Kidney capillary endothelial cell (primary cell): Measurements from ENCODE around the gene IRF2BPL.

Experiments
- DNase-seq: peaks from one replicate; pipeline ENCODE4 v3.0.0-alpha.2; 2018; ENCODE audit warnings: low spot score

IRF2BPL gene

GRCh38 chr14:77009014-77009413 lies 19.5 kb downstream of the IRF2BPL start:
- DNase-seq = no peak

DNA sequence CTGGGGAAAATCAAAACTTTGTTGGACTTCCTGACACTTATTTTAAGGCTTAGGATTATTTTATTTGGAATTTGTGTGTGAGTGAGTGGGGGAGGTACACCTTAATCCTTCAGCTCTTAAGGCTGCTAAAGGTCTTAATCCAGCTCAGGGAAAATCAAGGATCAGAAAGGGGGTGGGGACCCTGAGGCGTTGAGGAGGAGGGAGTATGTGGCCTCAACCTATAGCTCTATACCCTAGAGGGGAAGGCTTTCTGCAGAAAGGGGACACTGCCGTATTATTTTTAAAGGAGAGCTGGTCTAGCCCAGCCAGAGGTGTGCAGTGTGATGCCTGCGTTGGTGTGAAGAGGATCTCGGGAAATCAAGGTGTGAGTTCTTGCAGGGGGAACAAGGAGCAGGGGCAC lies 20.0 kb downstream of the IRF2BPL start:
- no peak for DNase-seq

DNA sequence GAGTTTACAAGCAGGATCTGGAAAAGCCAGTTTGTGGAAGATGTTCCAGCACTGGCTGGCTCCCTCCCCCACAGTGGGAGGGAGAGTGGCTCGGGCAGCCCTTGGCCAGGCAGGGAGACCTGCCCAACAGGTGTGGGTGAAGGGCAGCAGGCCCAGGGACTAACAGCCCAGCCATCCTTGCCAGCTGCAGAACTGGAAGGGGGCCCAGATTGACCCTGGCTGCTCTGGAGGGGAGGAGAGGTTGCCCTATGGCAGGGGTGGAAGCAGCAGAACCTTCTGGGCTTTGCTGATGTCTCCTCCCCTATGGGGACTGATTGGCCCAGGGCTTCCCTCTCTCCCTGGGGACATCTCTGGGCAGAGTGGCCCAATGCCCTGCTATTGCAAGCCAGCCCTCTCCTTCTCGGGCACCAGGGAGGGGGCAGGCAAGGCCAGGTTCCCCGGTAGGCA lies 20.5 kb downstream of the IRF2BPL start:
- no peak for DNase-seq

DNA sequence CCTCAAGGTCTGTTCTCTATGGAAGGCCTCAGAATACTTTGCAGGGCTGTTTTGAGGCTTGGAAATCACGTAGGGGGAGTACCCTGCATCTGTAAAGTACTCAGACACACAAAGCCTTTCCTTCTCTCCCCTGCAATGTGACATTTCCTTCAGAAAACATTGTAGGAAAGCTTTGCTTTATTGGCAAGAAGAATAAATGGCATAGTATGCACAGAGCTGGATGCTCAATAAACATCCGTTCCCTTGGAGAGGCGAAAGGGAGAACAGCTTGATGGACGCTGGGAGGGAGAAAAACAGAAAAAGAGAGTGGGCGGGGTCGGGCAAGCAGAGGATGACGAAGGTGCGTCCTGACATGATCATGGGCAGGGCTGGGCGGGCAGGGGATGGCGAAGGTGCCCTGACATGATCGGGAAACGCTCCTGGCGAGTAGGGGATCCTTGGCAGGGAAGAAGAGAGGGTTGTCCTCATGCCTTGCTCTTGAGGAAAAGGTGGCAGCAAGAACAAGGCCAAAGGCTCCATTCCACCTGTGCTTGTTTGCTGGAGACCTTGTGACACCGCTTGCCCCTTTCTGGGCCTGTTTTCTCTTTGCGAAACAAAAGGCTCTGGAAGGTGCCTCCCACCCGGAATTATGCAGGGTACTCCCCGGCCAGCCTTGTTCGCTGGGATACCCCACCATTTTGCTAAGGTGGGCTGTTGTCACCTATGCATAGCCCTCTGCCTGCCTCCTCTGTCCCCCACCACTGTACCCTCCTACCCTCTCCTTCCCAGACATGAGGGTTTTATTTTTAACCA lies 21.1 kb downstream of the IRF2BPL start:
- DNase-seq = no peak

DNA sequence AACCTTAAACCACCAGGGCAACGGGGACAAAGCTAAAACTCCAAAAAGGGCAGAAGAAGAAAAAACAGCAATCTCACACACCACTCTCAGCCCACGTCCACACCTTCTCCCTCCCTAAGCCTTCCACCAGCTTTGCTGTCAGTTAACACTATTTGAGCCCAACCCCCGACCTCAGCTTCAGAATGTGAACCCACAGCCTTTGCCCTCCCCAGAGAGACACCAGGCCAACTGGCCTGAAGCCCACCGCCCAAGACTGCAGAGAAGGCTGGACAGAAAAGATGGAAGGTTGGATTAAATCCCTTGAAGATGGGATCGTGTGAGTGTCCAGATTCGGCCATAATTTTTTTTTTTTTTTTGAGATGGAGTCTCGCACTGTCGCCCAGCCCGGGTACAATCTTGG lies 22.4 kb downstream of the IRF2BPL start:
- no peak for DNase-seq

GRCh38 chr14:77005559-77005958 lies 22.9 kb downstream of the IRF2BPL start:
- DNase-seq = no peak

DNA sequence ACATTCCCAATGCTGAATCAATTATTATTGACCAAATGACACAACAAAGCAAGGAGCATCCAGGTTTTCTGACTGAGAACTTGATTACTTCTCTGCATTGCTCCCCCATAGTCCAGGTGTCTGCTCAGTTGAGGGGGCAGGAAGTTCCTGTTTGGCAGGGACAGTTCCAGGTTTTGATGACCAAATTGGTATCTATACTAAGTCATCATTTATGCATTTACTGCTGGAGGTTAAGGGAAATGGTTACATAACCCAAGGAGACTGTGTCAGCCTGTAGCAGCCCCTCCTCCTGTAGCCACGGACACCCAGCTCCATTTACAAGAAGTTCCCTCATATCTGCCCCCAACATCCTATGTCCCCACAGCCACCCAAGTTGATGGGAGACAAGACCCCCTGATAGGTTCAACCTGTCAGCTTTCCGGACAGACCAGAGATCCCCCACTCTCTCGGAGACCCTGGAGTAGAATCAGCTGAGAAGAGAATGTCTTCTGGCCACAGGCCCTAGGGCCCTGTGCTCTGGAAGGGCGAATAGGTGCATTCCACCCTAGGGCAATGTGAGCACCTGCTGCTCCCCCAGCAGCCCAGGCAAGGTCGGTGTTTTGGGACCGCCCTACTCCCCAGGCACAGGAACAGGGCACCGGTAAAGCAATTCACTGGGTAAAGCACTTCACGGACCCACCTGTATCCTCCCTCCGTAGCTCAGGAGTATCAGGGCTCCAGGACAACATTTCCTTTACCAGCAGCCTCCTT lies 23.6 kb downstream of the IRF2BPL start:
- no peak for DNase-seq

DNA sequence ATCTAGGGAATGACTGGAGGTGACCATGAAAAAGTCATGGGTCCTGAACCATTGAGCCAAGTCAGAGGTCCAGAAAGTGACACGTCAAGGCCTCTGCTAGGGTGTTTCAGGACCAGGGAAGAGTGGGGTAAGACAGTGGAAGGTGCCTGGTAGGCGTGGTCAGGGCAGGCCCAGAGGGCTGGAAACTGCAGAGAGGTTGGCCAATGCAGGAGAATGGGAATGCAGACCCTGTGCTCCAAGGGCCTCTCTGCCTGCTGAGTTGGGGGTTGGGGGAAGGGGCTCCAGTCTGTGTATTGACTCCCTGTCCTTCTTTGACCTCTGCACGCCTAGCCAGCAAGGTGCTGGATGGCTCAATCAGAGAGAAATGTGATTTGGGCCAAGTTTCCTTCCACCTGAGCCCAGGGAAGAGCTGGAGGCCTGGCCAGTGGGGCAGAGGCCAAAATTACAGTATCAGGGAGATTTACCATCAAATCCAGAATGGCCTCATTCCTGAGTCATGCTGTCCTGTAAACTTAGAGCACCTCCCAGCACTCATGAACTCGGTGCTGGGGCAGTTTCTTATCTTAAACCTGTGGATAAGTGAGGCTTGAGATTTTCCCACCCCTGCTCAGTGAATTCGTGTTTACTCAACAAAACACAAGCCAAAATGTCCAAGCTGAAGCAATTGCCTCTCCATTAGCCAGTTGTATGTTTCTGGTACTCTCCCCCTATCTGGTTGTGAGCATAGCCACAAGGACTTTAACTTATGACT lies 24.4 kb downstream of the IRF2BPL start:
- no peak for DNase-seq

GRCh38 chr14:77002889-77003288 lies 25.6 kb downstream of the IRF2BPL start:
- no peak for DNase-seq

DNA sequence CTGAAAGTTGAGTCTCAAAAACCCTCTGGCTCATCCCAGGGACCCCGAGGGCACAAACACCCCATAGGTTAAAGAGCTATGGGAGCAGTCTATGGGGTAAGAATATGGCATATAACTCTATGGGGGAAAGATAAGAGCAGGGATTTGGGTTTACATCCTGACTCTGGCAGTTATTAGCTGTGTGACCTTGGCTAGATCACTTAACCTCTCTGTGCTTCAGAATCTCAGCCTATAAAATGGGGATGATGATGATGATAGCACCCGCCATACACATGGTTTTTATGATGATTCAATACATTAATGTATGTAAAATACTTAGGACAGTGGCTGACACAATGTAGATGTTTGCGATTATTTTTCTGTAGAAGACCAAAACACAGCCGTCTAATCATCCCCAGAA lies 26.2 kb downstream of the IRF2BPL start:
- no peak for DNase-seq

- peak; percentile 44 for DNase-seq
Observed at GRCh38 chr14:77000340-77001270, 27.9 kb downstream of the IRF2BPL start.

DNA sequence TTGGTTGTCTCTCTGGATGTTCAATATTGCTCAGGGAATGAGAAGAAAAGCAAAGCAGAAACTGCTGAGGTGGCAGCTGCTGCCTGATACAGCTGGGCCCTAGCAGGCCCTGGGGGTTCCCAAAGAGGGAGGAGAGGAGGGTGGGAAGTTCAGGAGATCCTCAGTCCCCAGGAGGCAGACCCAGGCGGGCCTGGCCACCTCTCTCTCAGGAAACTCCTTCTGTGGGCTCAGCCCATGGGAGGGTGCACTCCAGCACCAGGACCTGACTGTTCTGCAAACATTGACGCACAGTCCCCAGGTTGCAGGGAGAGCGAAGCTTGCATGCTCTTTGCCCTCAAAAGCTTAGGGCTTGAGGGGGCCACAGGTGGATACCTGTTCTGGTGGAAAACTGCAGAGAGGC lies 29.6 kb downstream of the IRF2BPL start:
- DNase-seq = no peak

DNA sequence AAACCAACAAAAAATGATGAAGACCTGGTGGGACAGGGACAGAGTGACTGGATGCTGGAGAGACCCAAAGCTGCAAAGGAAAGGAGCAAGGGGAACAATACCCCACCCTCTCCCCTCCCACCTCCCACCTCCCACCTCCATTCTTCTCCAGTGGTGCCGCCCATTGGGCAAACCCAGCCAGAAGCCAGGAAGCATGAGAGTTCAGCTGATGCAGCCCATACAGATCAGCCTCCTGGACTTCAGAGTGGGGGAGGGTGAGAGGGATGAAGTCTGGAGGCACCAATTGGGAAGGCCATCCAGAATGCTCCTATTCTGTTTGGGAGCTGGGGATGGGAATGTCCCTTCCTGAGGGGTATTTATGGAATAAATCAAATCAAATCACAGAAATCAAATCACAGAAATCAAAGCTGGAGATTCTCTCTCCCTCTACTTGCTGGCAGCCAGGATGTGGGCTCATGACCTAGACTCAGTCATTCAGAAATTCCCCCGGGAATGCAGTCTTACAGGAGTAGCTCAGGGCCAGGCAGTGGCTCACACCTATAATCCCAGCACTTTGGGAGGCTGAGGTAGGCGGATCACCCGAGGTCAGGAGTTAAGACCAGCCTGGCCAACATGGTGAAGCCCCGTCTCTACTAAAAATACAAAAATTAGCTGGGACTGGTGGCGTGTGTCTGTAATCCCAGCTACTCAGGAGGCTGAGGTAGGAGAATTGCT lies 31.1 kb downstream of the IRF2BPL start:
- DNase-seq = no peak

DNA sequence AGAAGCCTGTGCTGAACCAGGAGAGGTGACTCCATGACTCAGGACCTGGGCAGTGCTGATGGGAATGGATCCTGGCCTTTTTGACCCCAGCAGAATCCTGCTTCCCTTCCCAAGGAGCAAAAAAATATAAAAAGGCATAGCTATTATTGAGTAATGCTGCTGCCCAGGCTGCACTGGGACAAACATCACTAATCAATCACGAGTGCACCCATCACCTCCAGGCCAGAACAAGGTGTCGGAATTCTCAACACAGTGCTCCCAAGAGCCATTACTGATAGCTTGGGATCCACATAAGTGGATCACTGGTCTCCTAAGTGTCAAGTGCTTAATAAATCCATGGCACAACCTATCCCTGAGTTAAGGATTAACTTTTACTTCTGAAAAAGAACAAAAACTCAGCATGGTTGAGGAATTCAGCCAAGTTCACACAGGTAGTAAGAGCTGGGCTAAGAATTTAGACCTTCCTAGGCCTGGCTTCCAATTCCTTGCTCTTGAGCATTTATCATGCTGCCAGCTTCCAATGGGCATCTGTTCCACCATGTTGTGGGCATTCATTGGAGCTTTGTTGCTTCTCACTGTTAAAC lies 31.9 kb downstream of the IRF2BPL start:
- DNase-seq = no peak

DNA sequence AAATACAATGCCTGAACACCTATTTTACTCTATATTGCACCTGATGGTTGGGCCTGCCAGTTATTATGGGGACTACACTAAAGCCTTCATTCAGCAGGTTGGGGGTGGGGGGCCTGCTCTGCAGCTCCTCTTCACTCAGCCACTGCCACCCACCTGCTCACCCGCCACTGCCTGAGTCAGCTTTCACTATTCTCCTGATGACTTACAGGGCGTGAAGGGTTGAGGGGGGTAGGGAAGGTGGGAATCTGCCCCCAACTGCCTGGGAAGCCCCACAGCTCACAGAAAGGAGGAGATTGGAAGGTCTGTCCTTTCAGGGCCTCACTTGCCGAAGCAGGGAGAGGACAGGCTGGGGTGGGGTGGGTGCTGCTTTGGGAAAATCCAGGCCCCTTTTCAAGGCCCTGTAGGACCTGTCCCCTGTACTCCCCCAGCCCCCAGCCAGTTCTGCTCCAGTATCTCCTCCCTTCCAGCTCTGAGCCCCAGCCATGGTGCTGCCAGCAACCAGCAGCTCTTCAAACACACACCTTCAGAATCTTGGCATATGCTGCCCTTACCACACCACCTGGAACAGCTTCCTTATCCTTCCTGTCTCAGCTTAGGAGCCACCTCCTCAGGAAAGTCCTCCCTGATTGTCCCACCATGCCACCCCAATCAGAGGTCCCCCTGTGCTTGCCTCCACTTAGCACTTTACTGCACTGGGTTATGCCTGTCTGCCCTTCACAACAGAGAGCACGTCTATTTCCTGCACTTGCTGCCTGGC lies 33.1 kb downstream of the IRF2BPL start:
- DNase-seq = no peak

- DNase-seq = no peak
Observed at GRCh38 chr14:76993752-76994151, 34.8 kb downstream of the IRF2BPL start.

GRCh38 chr14:76990084-76990483 lies 38.4 kb downstream of the IRF2BPL start:
- DNase-seq = no peak

DNA sequence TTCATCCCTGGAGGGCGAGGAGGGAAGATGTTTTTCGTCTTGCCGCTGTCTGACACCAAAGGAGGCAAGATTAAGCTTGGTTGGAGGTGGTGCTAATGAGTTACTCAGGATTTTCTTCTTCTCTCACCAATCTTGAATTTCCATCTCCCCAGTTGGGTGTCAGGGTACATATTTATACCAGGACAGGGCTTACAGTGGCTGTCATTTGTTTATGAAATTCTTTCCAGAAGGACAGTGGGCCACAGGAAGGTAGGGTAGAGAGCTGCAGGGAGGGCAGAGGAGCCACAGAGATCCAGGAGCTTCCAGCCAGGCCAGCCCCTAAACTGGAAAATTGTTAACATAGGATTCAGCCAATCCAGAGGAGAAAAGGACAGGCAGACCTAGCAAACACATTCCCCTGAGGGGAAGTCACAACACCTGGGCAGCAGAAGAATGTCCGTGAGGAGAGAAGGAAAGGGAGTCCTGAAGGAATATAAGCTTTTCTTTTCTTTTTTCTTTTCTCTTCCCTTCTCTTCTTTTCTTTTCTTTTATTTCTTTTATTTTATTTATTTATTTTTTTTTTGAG lies 40.5 kb downstream of the IRF2BPL start:
- no peak for DNase-seq

- no peak for DNase-seq
Observed at GRCh38 chr14:76986231-76986565, 42.3 kb downstream of the IRF2BPL start.
